Adrenal gland (tissue), 5 donors: Measurements from ENCODE around the gene CXXC5.

Experiments used
- POLR2A ChIP-seq, 2 donors: fragments of 450-650 bp; IDR thresholded peaks; one replicate each; pipeline ENCODE4 v1.6.1; 2017; ENCODE audit warnings: antibody characterized with exemption in 2 of 2, mild to moderate bottlenecking in 2 of 2, moderate library complexity in 1 of 2
- TF ChIP-seq, protein P1 (sequence below), 6 experiments: fragments of 450-650 bp in 4 of 6; fragments of 200-600 bp in 2 of 6; sonication (generic) in 1 of 6; IDR thresholded peaks; 1 replicate in 5 of 6; 2 replicates in 1 of 6; pipeline versions ENCODE4 v1.5.1 to v1.8.0; 2016 to 2021; ENCODE audit warnings: antibody characterized with exemption in 6 of 6, mild to moderate bottlenecking in 2 of 6, moderate library complexity in 1 of 6
- donor health status: DM: no; HTN: no; CAD: no.

DNA sequence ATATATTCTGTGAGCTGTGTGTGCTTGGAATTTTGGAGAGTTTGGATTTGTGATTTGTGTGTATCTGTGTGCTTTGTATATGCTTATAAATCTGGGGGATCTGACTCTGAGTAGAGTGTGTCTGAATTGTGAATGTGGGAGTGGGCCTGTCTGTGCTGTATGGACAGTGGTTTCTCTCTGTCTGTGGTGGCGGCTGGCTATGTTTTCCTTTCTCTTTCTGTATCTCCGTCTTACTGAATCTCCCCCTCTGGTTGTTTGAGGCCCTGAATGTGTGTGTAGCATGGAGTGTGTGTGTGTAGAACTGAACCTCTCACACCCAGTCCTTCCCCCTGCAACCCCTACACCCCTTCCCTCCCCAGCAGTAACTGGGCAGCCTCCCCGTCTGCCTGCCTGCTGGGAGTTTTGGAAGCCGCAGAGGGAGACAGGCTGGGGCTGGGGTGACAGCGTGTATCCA, 4.7 kb downstream of the CXXC5 start:
- no peak for TF ChIP-seq POLR2A (IDR thresholded peaks at IDR 0.05)
- TF ChIP-seq, protein P1, sequence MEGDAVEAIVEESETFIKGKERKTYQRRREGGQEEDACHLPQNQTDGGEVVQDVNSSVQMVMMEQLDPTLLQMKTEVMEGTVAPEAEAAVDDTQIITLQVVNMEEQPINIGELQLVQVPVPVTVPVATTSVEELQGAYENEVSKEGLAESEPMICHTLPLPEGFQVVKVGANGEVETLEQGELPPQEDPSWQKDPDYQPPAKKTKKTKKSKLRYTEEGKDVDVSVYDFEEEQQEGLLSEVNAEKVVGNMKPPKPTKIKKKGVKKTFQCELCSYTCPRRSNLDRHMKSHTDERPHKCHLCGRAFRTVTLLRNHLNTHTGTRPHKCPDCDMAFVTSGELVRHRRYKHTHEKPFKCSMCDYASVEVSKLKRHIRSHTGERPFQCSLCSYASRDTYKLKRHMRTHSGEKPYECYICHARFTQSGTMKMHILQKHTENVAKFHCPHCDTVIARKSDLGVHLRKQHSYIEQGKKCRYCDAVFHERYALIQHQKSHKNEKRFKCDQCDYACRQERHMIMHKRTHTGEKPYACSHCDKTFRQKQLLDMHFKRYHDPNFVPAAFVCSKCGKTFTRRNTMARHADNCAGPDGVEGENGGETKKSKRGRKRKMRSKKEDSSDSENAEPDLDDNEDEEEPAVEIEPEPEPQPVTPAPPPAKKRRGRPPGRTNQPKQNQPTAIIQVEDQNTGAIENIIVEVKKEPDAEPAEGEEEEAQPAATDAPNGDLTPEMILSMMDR (IDR thresholded peaks at IDR 0.05), result no peak
